Measurements from ENCODE around the gene POLR2L.

DNA sequence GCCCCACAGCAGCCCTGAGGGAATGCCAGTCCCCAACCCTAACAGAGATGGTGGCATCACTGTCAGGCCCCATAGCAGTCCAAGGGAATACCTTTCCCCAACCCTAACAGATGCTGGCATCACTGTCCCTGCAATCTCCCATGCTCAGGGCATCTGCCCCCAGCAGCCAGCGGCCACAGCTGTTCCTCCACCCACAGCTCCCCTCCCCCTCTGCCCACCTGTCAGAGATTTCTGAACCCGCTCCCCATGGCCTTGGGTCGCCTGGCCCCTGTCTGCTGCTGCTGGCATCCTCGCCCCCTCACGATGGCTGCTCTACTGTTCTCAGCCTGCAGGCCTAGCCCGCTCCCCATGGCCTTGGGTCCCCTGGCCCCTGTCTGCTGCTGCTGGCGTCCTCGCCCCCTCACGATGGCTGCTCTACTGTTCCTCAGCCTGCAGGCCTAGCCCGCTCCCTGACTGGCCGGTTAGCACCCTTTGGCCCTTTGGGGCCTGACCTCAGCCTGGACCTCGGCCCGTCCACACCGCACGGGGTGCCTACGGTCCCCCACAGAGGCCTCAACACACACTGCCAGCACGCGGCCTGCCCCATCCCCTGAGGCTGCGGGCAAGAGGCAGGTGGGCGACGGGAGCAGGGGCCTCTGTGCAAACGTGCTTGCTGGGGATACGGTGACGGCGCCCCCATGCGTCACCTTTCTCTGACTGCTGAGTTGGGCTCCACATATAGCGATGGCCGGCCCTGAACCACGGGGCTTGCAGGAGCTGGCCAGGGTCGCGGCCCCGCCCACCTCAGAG is 47.6 kb upstream of the POLR2L start:
- TF ChIP-seq, protein P1, sequence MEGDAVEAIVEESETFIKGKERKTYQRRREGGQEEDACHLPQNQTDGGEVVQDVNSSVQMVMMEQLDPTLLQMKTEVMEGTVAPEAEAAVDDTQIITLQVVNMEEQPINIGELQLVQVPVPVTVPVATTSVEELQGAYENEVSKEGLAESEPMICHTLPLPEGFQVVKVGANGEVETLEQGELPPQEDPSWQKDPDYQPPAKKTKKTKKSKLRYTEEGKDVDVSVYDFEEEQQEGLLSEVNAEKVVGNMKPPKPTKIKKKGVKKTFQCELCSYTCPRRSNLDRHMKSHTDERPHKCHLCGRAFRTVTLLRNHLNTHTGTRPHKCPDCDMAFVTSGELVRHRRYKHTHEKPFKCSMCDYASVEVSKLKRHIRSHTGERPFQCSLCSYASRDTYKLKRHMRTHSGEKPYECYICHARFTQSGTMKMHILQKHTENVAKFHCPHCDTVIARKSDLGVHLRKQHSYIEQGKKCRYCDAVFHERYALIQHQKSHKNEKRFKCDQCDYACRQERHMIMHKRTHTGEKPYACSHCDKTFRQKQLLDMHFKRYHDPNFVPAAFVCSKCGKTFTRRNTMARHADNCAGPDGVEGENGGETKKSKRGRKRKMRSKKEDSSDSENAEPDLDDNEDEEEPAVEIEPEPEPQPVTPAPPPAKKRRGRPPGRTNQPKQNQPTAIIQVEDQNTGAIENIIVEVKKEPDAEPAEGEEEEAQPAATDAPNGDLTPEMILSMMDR (IDR thresholded peaks at IDR 0.05) = no peak
- TF ChIP-seq EZH2 (IDR thresholded peaks at IDR 0.05; ENCODE audit: borderline replicate concordance, insufficient read depth, low read depth, low read length, poor library complexity, severe bottlenecking) = no peak
